IPS-20b (cell line): ENCODE data around the gene EHD4.

Experiments used
- H3K27ac ChIP-seq: one replicate; pipeline ENCODE4 v1.5.1; 2013; ENCODE audit warnings: low read length
- H3K27me3 ChIP-seq: 2 replicates; pipeline ENCODE4 v1.6.1; 2013; ENCODE audit warnings: mild to moderate bottlenecking, low read length, inconsistent platforms; ENCODE audit not compliant: insufficient read depth
- H3K36me3 ChIP-seq: 2 replicates; pipeline ENCODE4 v1.6.1; 2013; ENCODE audit warnings: low read depth, mild to moderate bottlenecking, inconsistent platforms, low read length, moderate library complexity; ENCODE audit not compliant: insufficient read depth
- H3K4me1 ChIP-seq: 2 replicates; pipeline ENCODE4 v1.6.1; 2013; ENCODE audit warnings: mild to moderate bottlenecking, control low read depth, inconsistent platforms, low read length, moderate library complexity; ENCODE audit not compliant: insufficient read depth
- H3K4me3 ChIP-seq: 2 replicates; pipeline ENCODE4 v1.5.1; 2013; ENCODE audit warnings: mild to moderate bottlenecking, low read length, inconsistent platforms
- H3K9ac ChIP-seq: 2 replicates; pipeline ENCODE4 v1.6.1; 2013; ENCODE audit warnings: low read depth, mild to moderate bottlenecking, inconsistent platforms, low read length, moderate library complexity
- H3K9me3 ChIP-seq: 2 replicates; pipeline ENCODE4 v1.6.1; 2013; ENCODE audit warnings: mild to moderate bottlenecking, low read depth, low read length, inconsistent platforms; ENCODE audit not compliant: insufficient read depth

EHD4 gene

DNA sequence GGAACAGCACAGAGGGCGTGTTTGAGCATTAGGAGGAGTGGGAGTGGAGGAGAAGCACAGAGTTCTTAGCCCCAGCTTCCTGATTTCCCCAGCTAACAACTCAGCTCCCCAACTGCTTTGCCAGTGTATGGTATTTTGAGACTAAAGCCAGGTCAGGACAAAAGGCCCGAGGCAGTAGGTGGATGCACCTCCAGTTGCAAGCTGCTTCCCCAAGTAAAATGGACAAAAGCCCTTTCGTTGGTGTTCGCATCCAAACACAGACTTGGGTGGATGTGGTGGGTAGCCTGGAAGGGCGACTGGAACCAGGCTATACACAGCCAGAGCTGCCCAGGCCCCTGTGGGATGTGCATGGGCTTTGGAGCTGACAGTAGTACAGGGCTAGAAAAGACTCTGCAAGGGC lies 12.3 kb upstream of the EHD4 start:
- H3K9me3 ChIP-seq: no peaks in the 10 kb centered on the region
- no peaks in the 10 kb centered on the region for H3K36me3 ChIP-seq
- H3K27ac ChIP-seq: no peak overlapping the region
- no peaks in the 10 kb centered on the region for H3K27me3 ChIP-seq
- H3K4me1 ChIP-seq: no peaks in the 10 kb centered on the region; the same call in 1 of the 2 replicates
- no peak overlapping the region for H3K9ac ChIP-seq
- no peak overlapping the region for H3K4me3 ChIP-seq

DNA sequence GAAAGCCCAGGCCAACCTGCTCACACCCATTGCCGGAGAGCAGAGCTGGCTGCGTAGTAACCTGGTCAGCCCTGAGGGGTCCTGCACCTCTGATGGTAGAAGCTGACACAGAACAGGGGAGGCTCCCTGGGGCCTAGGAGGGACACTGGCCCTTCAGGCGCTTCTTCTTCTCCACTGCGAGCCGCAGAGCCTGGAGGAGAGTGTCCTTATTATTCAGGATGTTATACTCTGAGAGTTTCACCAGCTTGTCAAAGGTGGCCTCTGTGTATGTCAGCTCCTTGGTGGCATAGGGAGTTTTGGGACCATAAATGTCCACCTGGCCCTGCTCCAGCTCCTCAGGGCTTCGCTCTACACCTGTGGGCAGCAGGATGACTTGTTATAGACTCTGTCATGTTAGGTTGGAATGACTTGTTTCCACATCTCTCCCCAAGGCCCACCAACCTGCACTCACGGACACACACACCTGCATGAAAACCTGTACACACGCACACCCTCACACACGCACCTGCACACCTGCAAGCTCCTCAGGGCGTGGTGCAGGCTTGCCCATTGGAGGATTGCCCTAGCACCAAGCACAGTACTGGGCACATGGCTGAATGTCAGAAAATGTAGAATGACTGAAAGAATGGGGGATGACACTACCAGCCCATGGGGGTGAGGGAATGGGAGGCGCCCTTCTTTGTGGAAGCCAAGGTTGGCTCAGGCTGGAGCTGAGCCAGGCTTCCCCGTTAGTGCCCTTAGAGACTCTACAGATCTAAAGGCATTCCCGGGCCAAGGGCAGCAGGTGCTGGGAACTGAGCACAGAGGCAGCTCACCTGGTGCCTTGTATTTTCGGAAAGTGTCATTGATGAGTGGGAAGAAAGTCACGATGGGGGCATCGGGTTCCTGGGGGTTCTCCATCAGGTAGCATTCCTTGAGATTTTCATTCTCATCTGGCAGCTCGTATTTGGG lies 11.5 kb upstream of the EHD4 start:
- H3K4me1 ChIP-seq: no peaks in the 10 kb centered on the region; the same call in 1 of the 2 replicates
- no peak overlapping the region for H3K9ac ChIP-seq
- H3K9me3 ChIP-seq: no peaks in the 10 kb centered on the region
- no peak overlapping the region for H3K27ac ChIP-seq
- H3K36me3 ChIP-seq: no peaks in the 10 kb centered on the region
- no peaks in the 10 kb centered on the region for H3K27me3 ChIP-seq
- H3K4me3 ChIP-seq: no peak overlapping the region

DNA sequence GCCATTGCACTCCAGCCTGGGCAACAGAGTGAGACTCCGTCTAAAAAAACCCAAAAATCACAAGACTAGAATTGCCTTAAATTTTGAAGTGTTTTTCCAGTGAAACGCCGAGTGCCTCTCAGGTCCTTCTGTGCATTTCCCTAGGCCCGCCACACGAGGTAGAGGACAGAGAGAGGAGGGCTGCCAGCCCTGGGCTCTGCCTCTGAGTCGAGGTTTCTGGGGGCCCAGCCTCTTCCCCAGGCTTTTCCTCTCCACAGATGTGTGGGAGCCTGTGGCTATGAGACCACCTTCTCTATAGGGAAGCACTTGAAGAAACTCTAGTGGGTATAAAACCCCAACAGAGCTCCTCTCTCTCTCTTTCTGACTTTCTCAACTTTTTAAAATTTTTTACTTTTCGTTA lies 10.9 kb upstream of the EHD4 start:
- Histone ChIP-seq H3K4me1 (no peaks in the 10 kb centered on the region; the same call in 1 of the 2 replicates), H3K9ac (no peak overlapping the region), H3K36me3 (no peaks in the 10 kb centered on the region), H3K27me3 (no peaks in the 10 kb centered on the region), H3K4me3 (no peak overlapping the region), H3K9me3 (no peaks in the 10 kb centered on the region), H3K27ac (no peak overlapping the region)

DNA sequence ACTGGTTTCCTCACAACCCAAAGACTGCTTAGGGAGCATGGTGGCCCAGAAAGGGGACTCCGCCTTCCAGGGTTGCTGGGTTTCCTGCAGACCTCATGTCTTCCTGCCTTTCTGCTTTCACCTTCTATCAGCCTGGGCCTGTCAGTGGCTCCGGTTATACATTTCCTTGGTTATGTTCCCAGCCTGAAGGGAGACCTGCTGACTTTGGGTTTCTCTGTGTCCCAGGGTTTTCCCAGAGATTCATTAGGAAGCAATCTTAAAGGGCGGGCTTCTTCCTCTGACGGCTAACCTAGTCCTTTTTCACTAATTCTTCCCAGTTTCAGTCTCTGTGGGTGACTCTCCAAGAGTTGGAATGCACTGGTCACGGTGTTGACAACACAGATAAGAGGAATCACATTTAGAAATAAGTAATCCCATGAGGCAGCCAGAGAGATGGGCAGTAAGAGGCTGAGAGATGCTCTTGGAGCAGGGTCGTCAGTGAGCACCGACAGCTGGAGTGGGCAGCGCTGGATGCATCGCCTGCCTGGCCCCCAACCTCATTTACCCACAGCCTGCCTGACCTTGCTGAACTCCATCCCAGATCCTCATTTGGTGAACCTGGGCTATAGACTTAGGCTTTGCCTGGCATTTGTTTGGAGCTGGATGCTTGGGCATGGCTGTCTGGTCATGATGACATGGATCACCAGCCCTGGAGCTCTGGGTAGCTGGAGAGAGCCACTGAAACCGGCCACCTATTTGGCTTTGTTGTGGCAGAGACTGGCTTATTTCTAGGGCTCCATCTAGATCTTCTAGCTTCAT lies 10.0 kb upstream of the EHD4 start:
- Histone ChIP-seq H3K27ac (no peak overlapping the region), H3K9ac (no peak overlapping the region), H3K9me3 (no peaks in the 10 kb centered on the region), H3K36me3 (no peaks in the 10 kb centered on the region), H3K4me1 (no peaks in the 10 kb centered on the region; the same call in 1 of the 2 replicates), H3K27me3 (no peaks in the 10 kb centered on the region), H3K4me3 (no peak overlapping the region)

DNA sequence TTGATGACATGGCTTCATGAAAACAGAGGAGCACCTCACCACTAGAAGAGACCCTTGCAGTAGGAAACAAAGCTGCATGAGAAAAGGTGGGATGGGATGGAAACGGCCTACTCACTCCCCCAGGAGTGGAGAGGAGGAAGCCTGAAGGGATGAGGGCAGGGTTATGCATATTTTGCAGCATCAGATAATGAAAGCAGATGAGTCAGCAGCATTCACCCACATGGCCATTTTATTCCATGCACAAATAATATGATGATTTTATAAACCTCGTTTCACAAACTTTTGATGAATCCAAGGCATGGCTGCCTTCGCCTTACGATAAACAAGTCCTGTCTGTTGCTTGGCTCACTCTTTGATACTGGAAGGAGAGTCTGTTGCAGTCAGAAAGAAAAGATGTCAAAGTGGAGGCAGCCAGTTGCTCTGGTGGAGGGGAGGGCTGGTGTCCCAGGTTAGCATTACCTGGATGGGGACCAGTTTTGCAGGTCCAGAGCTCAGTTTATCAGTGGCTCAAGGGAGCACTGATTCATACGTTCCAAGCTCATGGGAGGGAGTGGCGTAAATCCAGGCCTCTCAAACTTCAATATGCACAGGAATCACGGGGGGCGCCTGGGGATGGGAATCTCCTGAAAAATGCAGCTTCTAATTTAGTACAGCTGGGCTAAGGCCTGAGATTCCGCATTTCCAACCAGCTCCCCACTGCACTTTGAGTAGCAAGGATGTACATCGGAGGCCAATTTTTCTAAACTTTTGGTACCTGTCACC lies 9.2 kb upstream of the EHD4 start:
- H3K27me3 ChIP-seq: no peaks in the 10 kb centered on the region
- no peaks in the 10 kb centered on the region; the same call in 1 of the 2 replicates for H3K4me1 ChIP-seq
- no peak overlapping the region for H3K4me3 ChIP-seq
- H3K9me3 ChIP-seq: no peaks in the 10 kb centered on the region
- no peak overlapping the region for H3K27ac ChIP-seq
- no peaks in the 10 kb centered on the region for H3K36me3 ChIP-seq
- H3K9ac ChIP-seq: no peak overlapping the region

DNA sequence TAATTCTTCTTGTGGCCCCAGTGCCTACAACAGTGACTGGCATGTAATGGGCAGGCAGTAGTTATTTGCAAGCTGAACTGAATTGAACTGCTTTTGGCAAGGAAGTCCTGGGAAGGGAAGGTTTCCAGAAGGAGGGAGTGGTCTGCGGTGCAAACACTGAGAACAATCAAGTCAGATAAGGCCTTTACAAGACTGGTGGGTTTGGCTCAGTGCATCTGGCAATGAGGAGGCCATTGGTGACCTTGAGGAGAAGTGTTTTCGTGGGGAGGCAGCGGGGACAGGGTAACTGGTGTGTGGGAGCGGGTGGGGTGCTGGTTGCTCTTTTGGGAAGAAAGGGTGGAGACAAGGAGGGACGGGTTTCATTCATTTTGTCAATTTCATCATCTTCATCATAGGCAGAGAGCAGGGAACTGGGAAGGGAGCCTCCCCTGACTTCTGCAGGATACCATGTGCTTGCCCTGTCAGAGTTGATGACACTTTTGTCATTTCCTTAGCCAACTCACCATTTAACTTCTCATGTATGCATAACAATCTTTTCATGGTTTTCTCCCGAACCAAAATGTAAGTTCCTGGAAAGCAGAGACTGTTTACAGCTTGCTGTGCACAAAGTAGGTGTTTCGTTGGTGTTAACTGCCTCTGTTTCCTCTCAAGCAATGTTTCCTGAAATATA lies 8.4 kb upstream of the EHD4 start:
- no peaks in the 10 kb centered on the region for H3K36me3 ChIP-seq
- no peak overlapping the region for H3K9ac ChIP-seq
- H3K9me3 ChIP-seq: no peaks in the 10 kb centered on the region
- no peak overlapping the region for H3K4me3 ChIP-seq
- H3K27ac ChIP-seq: no peak overlapping the region
- H3K27me3 ChIP-seq: no peaks in the 10 kb centered on the region
- H3K4me1 ChIP-seq: no peaks in the 10 kb centered on the region; the same call in 1 of the 2 replicates

DNA sequence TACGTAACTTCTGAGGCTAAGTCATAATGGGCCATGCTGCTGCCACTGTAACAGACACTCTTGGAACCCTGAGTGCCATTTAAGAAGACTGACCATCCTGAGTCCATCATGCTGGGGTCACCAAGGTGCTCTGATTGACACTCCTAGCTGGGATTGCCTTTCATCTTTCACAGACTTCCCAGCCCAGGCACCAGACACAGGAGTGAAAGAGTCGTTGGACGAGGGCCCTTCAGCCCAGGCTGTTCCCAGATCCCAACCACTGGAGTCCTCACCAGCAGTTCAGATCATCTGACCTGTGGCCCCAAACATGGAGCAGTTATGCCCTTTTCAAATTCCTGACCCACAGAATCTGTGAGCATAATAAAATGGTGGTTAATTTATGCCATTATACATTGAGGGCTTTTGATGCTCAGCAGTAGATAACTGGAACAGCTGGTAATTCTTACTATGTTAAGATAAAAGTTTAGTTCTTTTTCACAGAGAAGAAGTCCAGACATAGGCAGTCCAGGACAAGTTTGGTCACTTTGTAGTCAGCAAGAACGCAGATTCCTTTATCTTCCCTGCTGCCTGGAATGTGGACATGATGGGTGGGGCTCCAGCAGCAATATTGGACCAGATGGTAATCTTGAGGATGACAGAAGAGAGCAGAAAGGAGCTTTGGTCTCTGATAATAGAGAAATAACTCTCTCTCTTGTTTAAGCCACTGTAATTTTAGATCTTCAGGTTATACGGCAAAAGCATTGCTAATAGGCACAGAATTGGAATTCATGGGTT lies 7.3 kb upstream of the EHD4 start:
- Histone ChIP-seq H3K27ac (no peak overlapping the region), H3K4me3 (no peak overlapping the region), H3K9ac (no peak overlapping the region), H3K27me3 (no peaks in the 10 kb centered on the region), H3K9me3 (no peaks in the 10 kb centered on the region), H3K36me3 (no peaks in the 10 kb centered on the region), H3K4me1 (no peaks in the 10 kb centered on the region; the same call in 1 of the 2 replicates)

DNA sequence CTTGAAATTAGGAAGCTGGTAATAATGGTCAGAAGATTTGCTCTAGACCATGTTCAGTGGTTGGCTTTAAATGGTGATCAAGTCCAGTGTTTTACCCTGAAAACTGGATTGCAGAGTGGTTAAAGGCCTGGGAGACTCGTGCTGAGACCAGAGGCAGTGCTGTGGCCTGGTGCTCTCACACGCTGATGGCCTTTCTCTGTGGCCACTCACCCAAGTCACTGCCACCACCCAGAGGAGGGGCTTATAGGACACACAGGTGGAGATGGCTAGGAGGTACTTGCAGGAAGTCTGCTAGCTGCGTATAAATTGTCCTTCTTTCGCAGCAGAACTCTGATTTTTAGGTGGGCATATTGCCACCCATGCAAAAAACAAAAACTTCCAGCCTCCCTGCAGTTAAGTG lies 6.2 kb upstream of the EHD4 start:
- H3K4me1 ChIP-seq: no peaks in the 10 kb centered on the region; the same call in 1 of the 2 replicates
- H3K36me3 ChIP-seq: no peaks in the 10 kb centered on the region
- no peak overlapping the region for H3K9ac ChIP-seq
- H3K27ac ChIP-seq: no peak overlapping the region
- H3K4me3 ChIP-seq: no peak overlapping the region
- H3K27me3 ChIP-seq: no peaks in the 10 kb centered on the region
- H3K9me3 ChIP-seq: no peaks in the 10 kb centered on the region

DNA sequence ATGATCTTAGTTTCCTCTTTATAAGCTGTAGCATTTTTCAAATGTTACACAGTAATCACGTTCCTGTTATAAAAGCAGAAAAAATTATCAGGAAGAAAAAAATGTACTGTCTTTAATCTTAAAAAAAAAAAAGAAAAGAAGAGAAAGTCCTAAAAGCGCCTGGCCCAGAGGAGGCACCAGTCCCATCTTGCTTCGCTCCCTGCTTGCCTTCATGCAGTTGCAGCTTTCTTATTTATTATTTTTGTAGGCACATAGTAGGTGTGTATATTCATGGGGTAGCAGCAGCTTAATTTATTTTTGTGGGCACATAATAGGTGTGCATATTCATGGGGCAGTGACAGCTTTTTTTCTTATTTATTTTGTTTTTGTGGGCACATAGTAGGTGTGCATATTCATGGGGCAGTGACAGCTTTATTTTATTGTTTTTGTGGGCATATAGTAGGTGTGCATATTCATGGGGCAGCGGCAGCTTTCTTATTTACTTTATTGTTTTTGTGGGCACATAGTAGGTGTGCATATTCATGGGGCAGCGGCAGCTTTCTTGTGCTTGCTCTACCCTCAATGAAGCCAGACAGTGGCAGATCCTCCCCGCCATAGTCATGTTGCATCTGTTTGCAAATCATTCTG lies 5.5 kb upstream of the EHD4 start:
- no peaks in the 10 kb centered on the region; the same call in 1 of the 2 replicates for H3K4me1 ChIP-seq
- H3K27ac ChIP-seq: no peak overlapping the region
- no peak overlapping the region for H3K9ac ChIP-seq
- no peaks in the 10 kb centered on the region for H3K9me3 ChIP-seq
- H3K36me3 ChIP-seq: no peaks in the 10 kb centered on the region
- no peaks in the 10 kb centered on the region for H3K27me3 ChIP-seq
- no peak overlapping the region for H3K4me3 ChIP-seq

DNA sequence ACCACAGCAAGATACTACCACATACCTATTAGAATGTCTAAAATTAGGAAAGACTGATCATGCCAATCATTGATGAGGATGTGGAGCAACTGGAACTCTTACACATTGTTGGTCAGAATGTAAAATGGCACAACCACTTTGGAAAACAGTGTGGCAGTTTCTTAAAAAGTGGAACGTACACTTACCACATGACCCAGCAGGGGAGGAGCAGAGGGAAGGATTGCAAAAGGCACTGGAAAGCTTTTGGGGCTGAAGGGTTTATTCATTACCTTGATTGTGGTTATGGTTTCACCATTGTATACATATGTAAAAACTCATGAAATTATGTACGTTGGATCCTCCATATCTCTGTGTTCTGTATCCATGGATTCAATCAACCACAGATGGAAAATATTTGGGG lies 3.3 kb upstream of the EHD4 start:
- Histone ChIP-seq H3K9ac (no peak overlapping the region), H3K27ac (no peak overlapping the region), H3K4me1 (no peaks in the 10 kb centered on the region), H3K27me3 (no peaks in the 10 kb centered on the region), H3K4me3 (no peak overlapping the region), H3K36me3 (no peaks in the 10 kb centered on the region), H3K9me3 (no peaks in the 10 kb centered on the region)
